Keratinocyte (primary cell): ENCODE measurements around the gene PECR. TPM values are rescaled to one million over a fixed set of nuclear protein-coding genes. Genes with fewer than 3 reads are reported as not detected.

Experiments
- DNase-seq: peaks from one replicate; pipeline ENCODE4 v3.0.0-alpha.2; 2011; ENCODE audit warnings: low read depth, missing footprints, low spot score
- FAIRE-seq: peaks from 2 replicates; lab custom pipeline; 2011; peaks lifted over from hg19 to GRCh38; lab: Jason Lieb, UNC
- H2AFZ ChIP-seq: 2 replicates; pipeline ENCODE4 v1.6.0; 2012; ENCODE audit warnings: low read length, control low read depth, inconsistent platforms; ENCODE audit not compliant: control insufficient read depth
- H3K27ac ChIP-seq: 2 replicates; pipeline ENCODE4 v1.5.1; 2011; ENCODE audit warnings: low read length; ENCODE audit not compliant: control insufficient read depth, insufficient read depth
- H3K27me3 ChIP-seq: 3 replicates; pipeline ENCODE4 v1.6.0; 2011; ENCODE audit warnings: low read length; ENCODE audit not compliant: control insufficient read depth, insufficient read depth; ENCODE audit errors: extremely low read depth
- H3K36me3 ChIP-seq, 2 experiments: 2 replicates in 1 of 2; 3 replicates in 1 of 2; pipeline ENCODE4 v1.5.1; 2011; ENCODE audit warnings: low read length in 2 of 2, mild to moderate bottlenecking in 1 of 2; ENCODE audit not compliant: control insufficient read depth in 2 of 2, insufficient read depth in 2 of 2; ENCODE audit errors: extremely low read depth in 1 of 2
- H3K4me1 ChIP-seq: 3 replicates; pipeline ENCODE4 v1.5.1; 2011; ENCODE audit warnings: low read length; ENCODE audit not compliant: control insufficient read depth, insufficient read depth; ENCODE audit errors: extremely low read depth
- H3K4me2 ChIP-seq: 3 replicates; pipeline ENCODE4 v1.6.0; 2011; ENCODE audit warnings: low read depth, low read length; ENCODE audit not compliant: control insufficient read depth, insufficient read depth; ENCODE audit errors: extremely low read depth
- H3K4me3 ChIP-seq, 3 experiments: fragments of 200-600 bp in 1 of 3; sonication (generic) in 1 of 3; 2 replicates in 2 of 3; 3 replicates in 1 of 3; pipeline ENCODE4 v1.5.1; 2011 to 2016; ENCODE audit warnings: low read length in 3 of 3, mild to moderate bottlenecking in 3 of 3, control low read depth in 2 of 3, inconsistent platforms in 1 of 3, low read depth in 1 of 3, mixed read lengths in 1 of 3, mixed run types in 1 of 3, moderate library complexity in 1 of 3; ENCODE audit not compliant: control insufficient read depth in 2 of 3, insufficient read depth in 2 of 3; ENCODE audit errors: extremely low read depth in 1 of 3
- H3K79me2 ChIP-seq: 2 replicates; pipeline ENCODE4 v1.6.0; 2012; ENCODE audit warnings: low read length; ENCODE audit not compliant: control insufficient read depth, insufficient read depth
- H3K9ac ChIP-seq: 3 replicates; pipeline ENCODE4 v1.6.0; 2011; ENCODE audit warnings: low read length; ENCODE audit not compliant: control insufficient read depth, insufficient read depth; ENCODE audit errors: extremely low read depth
- H3K9me1 ChIP-seq: 3 replicates; pipeline ENCODE4 v1.6.0; 2011; ENCODE audit warnings: low read length; ENCODE audit not compliant: control insufficient read depth, insufficient read depth; ENCODE audit errors: extremely low read depth
- H3K9me3 ChIP-seq: 2 replicates; pipeline ENCODE4 v1.5.1; 2012; ENCODE audit warnings: low read depth, low read length; ENCODE audit not compliant: control insufficient read depth
- H4K20me1 ChIP-seq: 3 replicates; pipeline ENCODE4 v1.6.0; 2011; ENCODE audit warnings: low read length; ENCODE audit not compliant: control insufficient read depth, insufficient read depth; ENCODE audit errors: extremely low read depth
- CTCF ChIP-seq, 3 experiments: IDR thresholded peaks in 1 of 3; conservative IDR thresholded peaks in 1 of 3; optimal IDR thresholded peaks in 1 of 3; 2 replicates in 2 of 3; 3 replicates in 1 of 3; pipeline versions ENCODE3 to v1.5.1; 2011; ENCODE audit warnings: low read length in 3 of 3, mild to moderate bottlenecking in 3 of 3, moderate library complexity in 2 of 3, control low read depth in 1 of 3, inconsistent platforms in 1 of 3; ENCODE audit not compliant: insufficient read depth in 2 of 3; ENCODE audit errors: extremely low read depth in 1 of 3
- EZH2 ChIP-seq: IDR thresholded peaks from one replicate; pipeline ENCODE4 v1.6.1; 2012; ENCODE audit warnings: inconsistent platforms, mild to moderate bottlenecking, low read length, moderate library complexity
- dilution Hi-C: fragments of 300-500 bp; cut with MboI; formaldehyde crosslinking; loops from one replicate; pipeline ENCODE4 v1.7.0; 2020; ENCODE audit warnings: low sequenced_read_pairs; ENCODE audit not compliant: extremely low pct_ligation_motif_present
- polyA plus RNA-seq, 5 experiments: library from polyadenylated mRNA; depleted of rRNA in 3 of 5; stranded (reverse) in 3 of 5; stranded (forward) in 1 of 5; unstranded in 1 of 5; fragments of >200 nt; gene quantifications; 1 replicate in 1 of 5; 2 replicates in 3 of 5; 3 replicates in 1 of 5; pipeline versions ENCODE4 v1.2.1 to v1.2.3, GENCODE V29; 2011 to 2012; ENCODE audit warnings: missing spikeins in 2 of 5, low read depth in 1 of 5, low replicate concordance in 1 of 5

PECR gene
- polyA plus RNA-seq, 1 donor (not counting 4 experiments of a cell fraction or from before 2014, with no cell fraction given), result 12.0 TPM

GRCh38 chr2:216118474-216118873 is 36.9 kb upstream of the PECR start:
- Histone ChIP-seq H2AFZ (no peak overlapping the region), H3K9ac (no peak overlapping the region), H3K27ac (no peak overlapping the region), H4K20me1 (no peaks in the 10 kb centered on the region), H3K9me3 (no peaks in the 10 kb centered on the region), H3K9me1 (no peaks in the 10 kb centered on the region), H3K4me1 (peaks cover 6% of the 10 kb centered on the region), H3K4me3 (no peak overlapping the region), H3K27me3 (no peaks in the 10 kb centered on the region), H3K79me2 (peaks cover 64% of the 10 kb centered on the region), H3K36me3 (peaks cover 32 to 40% of the 10 kb centered on the region in 2 experiments), H3K4me2 (no peak overlapping the region)
- dilution Hi-C loops, result no loop called here
- DNase-seq, result no peak
- no peak for TF ChIP-seq EZH2
- no peak for TF ChIP-seq CTCF (optimal IDR thresholded peaks at IDR 0.05 in 1 of 3, IDR thresholded peaks at IDR 0.05 in 1 of 3, conservative IDR thresholded peaks at IDR 0.05 in 1 of 3; ENCODE audit: extremely low read depth in 1 of 3, insufficient read depth in 2 of 3, low read length in 3 of 3)
- FAIRE-seq, result no peak

- H2AFZ ChIP-seq, result no peak overlapping the region
- H3K4me2 ChIP-seq, result no peak overlapping the region
- H3K27me3 ChIP-seq, result no peaks in the 10 kb centered on the region
- DNase-seq (no peak), FAIRE-seq (no peak)
- no peak overlapping the region for H3K9ac ChIP-seq
- H3K4me1 ChIP-seq, result peaks cover 6% of the 10 kb centered on the region
- peaks cover 34 to 42% of the 10 kb centered on the region in 2 experiments for H3K36me3 ChIP-seq
- peaks cover 64% of the 10 kb centered on the region for H3K79me2 ChIP-seq
- H3K4me3 ChIP-seq, result no peak overlapping the region
- no peaks in the 10 kb centered on the region for H3K9me1 ChIP-seq
- TF ChIP-seq EZH2 (no peak), CTCF (optimal IDR thresholded peaks at IDR 0.05 in 1 of 3, IDR thresholded peaks at IDR 0.05 in 1 of 3, conservative IDR thresholded peaks at IDR 0.05 in 1 of 3; ENCODE audit: extremely low read depth in 1 of 3, insufficient read depth in 2 of 3, low read length in 3 of 3) (no peak)
- H3K9me3 ChIP-seq, result no peaks in the 10 kb centered on the region
- no peak overlapping the region for H3K27ac ChIP-seq
- no peaks in the 10 kb centered on the region for H4K20me1 ChIP-seq
- dilution Hi-C loops, result no loop called here
Measured at GRCh38 chr2:216117561-216118340, 36.1 kb upstream of the PECR start.
